ENCODE data around the gene SMO.

DNA sequence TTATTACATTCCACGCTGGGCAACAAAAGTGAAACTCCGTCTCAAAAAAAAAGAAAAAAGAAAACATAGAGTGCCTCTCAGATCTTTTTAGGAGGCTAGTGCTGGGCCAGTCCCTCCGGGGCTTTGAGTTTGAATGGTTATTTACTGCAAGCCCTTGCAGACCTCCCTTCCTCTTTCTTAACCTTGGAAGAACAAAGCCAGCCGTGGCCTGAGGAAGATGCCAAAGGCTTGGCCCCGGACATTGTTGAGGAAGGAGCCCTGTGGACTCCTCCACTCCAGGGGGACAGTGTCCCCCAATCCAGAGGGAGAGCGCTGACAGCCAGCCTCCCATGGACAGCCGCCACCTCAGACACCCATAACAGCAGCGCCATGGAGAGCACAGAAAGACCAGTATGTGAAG is 38.9 kb upstream of the SMO start:
- TF ChIP-seq, protein P1, sequence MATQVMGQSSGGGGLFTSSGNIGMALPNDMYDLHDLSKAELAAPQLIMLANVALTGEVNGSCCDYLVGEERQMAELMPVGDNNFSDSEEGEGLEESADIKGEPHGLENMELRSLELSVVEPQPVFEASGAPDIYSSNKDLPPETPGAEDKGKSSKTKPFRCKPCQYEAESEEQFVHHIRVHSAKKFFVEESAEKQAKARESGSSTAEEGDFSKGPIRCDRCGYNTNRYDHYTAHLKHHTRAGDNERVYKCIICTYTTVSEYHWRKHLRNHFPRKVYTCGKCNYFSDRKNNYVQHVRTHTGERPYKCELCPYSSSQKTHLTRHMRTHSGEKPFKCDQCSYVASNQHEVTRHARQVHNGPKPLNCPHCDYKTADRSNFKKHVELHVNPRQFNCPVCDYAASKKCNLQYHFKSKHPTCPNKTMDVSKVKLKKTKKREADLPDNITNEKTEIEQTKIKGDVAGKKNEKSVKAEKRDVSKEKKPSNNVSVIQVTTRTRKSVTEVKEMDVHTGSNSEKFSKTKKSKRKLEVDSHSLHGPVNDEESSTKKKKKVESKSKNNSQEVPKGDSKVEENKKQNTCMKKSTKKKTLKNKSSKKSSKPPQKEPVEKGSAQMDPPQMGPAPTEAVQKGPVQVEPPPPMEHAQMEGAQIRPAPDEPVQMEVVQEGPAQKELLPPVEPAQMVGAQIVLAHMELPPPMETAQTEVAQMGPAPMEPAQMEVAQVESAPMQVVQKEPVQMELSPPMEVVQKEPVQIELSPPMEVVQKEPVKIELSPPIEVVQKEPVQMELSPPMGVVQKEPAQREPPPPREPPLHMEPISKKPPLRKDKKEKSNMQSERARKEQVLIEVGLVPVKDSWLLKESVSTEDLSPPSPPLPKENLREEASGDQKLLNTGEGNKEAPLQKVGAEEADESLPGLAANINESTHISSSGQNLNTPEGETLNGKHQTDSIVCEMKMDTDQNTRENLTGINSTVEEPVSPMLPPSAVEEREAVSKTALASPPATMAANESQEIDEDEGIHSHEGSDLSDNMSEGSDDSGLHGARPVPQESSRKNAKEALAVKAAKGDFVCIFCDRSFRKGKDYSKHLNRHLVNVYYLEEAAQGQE (IDR thresholded peaks at IDR 0.05; ENCODE audit: insufficient read depth in 1 of 2, low read depth in 2 of 2, low read length in 2 of 2), result no peak
- TF ChIP-seq POLR2AphosphoS5 (IDR thresholded peaks at IDR 0.05; ENCODE audit: low read depth, low read length) (no peak), FOXP2 (optimal IDR thresholded peaks at IDR 0.05; ENCODE audit: borderline replicate concordance, extremely low read depth, extremely low read length, insufficient read depth) (no peak), TAF1 (IDR thresholded peaks at IDR 0.05; ENCODE audit: borderline replicate concordance, insufficient read depth, low read length) (no peak), SIN3A (IDR thresholded peaks at IDR 0.05; ENCODE audit: borderline replicate concordance, insufficient read depth, low read length) (no peak)

Data from PFSK-1 (cell line).